GM03348 (cell line): ENCODE data around the gene TBC1D12.
"Not testable (repeated sequence)": the region's sequence is repeated elsewhere in the genome, so short reads cannot be mapped to it uniquely, and the experiment has no call there.

Source experiments
- DNase-seq: peaks from one replicate; pipeline ENCODE4 v3.0.0; 2012; ENCODE audit warnings: low spot score

TBC1D12 gene

DNA sequence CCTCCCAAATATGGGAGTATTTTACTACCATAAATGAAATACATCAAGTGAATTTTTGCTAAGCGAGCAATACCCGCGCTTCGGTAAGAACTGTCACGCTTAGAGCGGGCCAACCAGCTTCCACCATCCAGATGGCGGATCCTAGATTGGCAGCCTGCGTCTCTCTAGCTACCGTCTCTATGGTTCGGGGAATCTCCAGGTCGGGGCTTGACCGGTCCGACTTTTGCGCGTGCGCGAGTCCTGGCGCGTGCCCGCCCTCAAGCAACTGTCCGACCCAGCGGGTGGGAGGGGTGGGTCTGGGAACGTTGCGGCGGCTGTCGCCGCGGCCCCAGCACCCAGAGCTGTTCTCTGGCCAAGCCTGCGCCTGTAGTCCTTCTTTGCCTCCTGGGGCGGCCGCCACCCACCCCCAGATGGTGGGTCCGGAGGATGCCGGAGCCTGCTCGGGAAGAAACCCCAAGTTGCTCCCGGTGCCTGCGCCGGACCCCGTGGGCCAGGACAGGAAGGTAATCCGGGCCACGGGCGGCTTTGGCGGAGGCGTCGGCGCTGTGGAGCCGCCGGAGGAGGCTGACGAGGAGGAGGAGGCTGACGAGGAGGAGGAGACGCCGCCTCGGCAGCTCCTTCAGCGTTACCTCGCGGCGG is at the start of gene TBC1D12:
Gene TBC1D12, plus strand, starts transcription at position 338 of the 639 bp plus-strand sequence. Its CDS starts 73 bp downstream, at position 411.
- DNase-seq, result peak; percentile 97

DNA sequence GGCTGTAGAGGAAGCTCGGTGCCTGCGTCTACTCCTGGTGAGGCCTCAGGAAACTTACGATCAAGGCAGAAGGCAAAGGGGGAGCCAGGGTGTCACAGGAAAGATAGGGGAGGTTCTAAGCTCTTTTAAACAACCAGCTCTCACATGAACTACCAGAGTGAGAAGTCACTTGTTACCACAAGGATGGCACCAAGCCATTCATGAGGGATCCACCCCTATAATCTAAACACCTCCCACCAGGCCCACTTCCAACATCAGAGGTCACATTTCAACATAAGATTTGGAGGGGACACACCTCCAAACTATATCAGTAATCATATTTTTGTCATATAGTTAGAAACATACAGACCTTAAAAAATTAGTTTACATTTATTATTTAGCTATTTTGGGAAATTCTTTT is 49.0 kb upstream of the TBC1D12 start:
- no peak for DNase-seq

DNA sequence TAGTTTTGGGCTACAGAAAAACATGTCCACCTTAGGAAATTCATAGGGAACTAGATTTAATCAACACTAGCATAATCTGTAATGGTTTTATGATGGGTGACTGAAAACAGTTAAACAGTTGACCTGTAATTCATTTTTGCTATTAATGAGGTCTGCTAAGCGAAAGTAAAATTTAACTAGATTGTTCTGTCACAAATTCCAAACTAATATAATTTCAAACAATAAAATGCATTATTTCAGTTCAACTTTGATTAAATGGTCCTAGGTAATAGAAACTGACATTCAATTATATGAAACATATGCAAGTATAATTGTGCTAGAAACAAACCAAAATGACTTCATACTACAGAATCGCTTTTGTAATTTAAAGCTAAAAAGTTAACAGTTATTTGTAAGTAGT is 46.5 kb upstream of the TBC1D12 start:
- DNase-seq, result no peak

DNA sequence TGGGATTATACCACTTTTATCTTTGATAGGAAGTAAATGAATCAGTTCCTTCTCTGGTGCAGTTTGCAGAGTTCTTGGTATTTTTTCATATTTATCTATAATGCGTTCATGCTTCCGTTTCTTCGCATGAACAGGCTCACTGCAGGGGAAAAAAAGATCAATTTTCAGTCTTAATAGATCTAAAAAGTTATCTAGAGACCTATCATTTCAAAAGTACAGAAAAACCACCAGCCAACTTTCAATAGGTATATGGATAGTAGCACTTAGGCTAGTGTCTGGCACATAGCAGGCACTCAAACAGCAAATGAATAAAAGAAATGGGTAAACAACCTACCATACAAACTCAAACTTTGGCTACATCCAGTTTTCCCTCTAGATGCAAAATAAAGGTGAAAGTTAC is 45.1 kb upstream of the TBC1D12 start:
- no peak for DNase-seq

DNA sequence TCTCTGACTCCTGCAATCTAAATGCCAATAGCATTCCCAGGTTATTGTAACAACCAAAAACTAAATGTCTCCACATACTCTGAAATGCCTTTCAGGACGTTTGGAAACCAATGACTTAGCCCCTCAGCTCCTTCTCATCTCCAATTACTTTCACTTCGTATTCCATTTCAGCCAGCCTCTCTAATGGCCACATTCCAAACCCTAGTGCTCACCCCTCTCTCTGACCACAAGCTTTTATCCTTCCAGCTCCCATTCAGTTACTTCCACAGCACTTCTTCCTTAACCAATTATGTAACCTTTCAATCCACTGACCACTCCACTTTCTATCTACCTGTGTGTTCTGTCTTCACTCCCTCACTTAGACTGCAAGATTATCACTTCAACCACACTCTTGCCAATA is 43.9 kb upstream of the TBC1D12 start:
- peak; percentile 85 for DNase-seq

DNA sequence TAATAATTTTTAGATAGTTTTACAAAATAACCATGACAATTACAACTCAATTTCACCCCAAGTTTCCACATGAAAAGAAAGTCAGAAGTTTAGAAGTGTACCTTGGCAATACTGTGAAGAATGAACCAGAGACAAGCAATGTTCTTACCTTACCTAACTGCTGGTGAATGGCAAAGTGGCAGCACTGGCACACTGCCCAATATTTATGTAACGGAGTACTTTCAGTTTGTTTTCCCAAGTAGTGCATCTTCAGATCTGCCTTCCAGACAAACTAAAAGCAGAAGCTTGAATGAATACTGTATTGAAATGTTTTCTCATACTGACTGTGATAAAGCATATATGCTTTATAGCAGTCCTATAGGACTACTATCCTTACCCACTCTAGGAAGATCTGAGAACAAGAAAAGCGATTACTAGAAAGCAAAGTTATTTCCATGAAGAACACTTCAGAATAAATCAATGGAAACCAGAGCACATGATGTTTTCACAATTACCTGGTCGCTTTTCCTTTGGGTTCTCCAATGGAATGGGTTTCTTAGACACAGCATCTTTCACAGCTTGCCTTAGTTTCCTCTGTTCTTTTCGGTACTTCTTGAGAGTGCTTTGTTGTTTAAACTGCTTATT is 41.1 kb upstream of the TBC1D12 start:
- DNase-seq, result peak; percentile 7

DNA sequence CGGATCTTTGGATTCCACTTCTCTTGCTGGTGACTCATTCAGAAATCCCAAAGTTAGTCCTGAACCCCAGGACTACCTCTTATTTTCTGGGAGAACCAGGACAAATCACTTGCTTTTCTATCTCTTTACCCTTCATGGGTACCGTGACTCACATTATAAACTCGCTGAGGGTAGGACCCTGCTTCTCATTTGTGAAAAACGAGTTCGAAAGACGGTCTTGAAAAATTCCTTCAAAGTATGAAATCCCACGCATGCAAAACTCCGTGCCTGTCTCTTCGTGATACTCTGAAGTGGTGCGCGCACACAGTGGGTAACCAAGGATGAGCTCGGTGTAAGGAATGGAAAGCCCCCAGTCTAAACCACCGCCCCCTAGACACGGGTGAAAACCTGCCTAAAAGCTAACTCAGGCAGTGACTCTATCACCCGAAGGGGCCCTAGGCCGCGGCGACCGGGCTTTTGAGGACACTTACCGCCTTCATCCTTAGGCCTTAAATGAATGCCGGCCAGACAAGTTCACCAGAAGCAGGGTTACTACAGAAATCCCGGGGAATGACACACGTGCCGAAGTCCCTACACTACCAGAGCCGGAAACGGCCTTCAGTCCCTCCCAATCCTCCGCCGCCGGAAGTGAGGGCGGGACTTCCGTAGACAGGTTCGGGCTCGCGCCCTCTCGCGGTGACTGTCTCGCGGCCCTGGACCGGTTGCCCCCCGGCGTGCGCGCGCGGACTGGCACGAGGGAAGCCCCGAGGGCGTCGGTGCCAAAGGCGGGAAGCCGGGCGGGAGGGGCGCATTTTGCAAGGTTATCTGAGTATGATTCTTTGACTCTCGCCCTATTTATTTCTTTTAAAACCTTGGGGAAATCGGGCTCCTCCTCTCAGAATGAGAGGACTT is 39.7 kb upstream of the TBC1D12 start, which contains the start of gene NOC3L:
Gene NOC3L, minus strand, starts transcription at position 580 of the 891 bp plus-strand sequence. Its CDS starts 101 bp downstream, at position 479.
- DNase-seq, result peak; percentile 96

DNA sequence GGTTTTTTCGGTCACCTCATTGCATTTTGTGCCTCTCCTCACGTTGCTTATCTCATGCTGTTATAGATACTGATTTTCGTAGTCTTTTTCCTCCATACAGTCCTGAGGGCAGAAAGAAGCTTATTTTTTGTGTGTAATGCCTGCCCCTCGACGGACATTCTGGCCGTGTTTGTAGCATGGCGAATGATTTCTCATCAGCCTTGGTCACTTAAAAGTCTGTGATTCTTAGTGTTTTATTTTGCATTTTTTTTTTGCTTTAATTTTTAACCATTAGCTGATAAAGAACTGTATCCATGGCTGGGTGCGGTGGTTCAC is 39.1 kb upstream of the TBC1D12 start:
- DNase-seq, result no peak

DNA sequence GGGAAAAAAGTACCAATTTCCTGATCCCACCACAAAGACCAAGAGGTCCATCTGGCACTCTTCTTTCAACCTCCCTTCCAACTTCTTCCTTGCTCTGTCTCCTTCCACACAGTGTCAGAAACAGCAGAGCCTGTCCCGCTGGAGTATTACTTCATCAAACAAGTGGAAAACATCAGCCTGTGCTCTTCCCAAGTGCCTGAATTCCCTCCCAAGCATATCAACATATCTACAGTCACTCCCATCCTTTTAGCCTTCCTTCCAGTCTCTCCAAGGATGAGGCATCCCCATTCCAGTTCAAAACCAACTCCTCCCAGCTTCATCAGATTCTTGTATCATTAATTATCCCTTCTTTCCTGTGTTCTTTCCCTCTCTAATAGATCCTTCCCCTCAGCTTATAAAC is 37.9 kb upstream of the TBC1D12 start:
- DNase-seq, result no peak

DNA sequence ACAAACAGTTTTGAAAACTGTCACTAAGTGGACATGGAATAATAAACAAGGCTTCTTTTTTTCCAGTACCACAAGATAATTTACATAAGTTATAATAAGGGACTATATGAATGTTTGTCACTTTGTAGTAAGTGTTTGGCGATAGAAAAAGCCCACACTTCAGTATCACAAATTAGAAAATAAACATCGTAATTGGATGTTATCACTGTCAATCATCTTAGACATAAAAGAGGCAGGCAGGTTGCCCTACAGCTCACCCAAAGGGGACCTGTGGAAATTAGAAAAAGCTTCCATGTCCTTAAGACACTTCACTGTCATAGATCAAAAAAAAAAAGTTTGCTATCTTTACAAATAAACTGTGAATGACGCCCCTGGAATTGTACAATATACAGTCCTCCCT is 36.0 kb upstream of the TBC1D12 start:
- no peak for DNase-seq

DNA sequence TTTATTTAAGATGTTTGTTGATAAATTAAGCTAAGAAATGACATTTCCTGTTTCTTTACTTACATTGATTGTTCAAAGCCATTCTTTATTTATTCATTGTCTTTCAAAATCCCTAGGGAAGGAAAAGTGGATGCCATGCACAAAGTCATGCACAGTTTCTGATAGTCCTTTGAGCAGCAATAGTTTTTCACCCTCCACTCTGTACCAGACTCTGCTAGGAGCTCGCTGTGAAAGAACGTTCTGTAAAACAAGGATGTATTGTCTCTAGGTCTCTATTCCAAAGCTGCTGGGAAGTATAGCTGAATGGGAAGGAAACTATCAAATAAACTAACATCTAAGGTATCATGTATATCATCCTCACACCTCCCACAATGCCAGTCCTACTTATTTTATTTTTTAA is 31.8 kb upstream of the TBC1D12 start:
- no peak for DNase-seq

DNA sequence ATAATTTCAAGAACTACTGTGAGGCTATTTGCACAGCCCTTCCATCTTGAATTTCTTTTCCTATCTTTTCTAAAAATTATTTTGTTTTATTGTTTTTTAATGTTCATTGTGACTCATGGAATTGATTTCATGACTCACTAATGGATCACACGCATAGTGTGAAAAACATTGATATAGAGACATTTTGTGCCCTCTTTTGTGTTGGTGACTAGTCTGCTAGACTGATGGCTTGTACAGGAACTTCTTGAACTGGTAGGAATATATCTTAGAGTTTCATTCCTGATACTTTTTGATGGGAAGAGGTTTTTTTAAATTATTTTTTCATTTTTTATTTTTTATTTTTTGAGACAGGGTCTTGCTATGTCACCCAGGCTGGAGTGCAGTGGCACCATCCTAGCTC is 27.0 kb upstream of the TBC1D12 start:
- DNase-seq, result no peak

DNA sequence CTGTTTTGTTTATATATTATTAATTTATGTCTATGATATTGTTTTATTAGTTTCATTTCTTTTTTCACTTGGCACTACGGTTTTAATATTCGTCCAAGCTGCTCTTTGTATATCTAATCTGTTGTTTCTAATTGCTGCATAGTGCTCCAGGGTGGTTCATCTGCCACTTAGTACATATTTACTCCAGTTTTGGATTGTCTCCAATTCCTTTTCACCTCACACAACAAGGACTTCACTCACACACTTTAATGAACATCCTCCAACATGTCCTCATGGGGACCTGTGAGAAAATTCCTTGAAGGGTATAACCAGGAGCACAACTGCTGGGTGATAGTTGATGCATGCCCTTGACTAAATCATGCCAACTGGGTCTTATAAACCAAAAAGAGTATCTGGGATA is 25.5 kb upstream of the TBC1D12 start:
- no peak for DNase-seq

DNA sequence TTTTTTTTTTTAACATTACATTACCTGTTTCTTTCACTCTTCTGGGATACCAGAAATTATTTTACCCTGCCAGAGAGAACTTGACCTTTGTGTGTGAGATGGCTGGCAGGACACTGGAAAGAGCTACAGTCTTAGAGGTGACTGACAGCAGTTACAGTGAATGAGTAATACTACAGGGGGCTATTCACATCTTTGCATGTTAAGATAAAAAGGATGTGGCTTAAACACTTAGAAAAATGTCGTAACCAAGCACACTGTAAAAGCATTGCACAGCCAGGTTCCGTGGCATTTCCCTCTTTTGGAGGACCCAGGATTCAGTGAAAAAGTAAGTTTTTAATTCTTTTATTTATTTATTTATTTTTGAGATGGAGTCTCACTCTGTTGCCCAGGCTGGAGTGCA is 18.8 kb upstream of the TBC1D12 start:
- DNase-seq, result no peak

DNA sequence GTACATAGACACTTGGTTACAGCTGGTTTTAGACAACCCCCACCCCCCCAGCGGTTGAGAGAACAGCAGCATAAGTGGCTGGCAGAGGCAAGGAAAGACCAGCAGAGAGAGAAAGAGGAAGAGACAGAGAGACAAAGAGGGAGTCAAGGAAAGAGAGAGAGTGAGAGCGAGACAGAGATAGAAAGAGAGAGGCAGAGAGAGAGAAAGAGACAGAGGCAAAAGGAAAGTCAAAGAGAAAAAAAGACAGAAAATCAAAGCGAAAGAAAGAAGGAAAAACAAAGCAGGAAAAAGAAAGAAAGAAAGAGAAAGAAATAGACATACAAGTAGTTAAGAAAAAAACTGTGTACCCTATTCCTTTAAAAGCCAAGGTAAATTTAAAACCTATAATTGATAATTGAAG is 16.6 kb upstream of the TBC1D12 start:
- DNase-seq, result not testable (repeated sequence)

DNA sequence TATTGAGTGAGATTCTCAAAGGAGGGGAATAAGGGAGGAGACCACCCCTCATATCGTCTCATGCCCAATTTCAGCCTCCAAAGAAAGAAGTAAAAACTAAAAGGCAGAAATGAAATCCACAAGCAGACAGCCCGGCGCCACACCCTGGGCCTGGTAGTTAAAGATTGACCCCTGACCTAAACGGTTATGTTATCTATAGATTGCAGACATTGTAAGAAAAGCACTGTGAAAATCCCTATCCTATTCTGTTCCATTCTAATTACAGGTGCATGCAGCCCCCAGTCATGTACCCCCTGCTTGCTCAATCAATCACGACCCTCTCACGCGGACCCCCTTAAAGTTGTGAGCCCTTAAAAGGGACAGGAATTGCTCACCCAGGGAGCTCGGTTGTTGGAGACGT is 10.2 kb upstream of the TBC1D12 start:
- DNase-seq, result not testable (repeated sequence)

DNA sequence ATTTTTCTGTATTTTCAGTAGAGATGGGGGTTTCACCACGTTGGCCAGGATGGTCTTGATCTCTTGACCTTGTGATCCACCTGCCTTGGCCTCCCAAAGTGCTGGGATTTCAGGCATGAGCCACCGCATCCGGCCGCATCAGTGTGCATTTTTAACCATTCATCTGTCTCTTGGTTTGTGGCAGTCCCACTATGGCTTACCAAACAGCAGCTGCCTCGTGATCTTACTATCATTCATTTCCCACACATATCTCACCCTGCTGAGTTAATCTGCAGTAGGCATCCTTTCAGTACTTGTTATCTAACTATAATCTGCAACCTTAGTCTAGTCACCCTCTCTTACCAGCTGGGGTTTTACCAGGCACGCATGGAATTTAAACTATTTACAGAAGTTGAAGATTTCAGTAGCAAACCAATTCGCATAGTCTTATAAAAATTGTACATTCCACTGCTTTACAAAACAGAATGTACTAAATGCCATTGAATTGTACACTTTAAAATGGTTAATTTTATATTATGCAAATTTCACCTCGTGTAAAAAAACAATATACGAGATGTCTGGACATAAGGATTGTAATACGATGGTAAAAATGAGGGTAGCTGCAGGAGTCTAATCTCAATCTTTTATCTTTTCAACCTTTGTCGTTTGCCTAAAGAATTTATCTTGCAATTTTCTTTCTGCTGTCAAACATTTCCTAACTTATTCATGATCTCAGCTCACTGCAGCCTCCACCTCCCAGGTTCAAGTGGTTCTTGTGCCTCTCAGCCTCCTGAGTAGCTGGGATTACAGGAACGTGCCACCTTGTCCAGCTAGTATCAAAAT is 4.6 kb upstream of the TBC1D12 start:
- peak; percentile 19 for DNase-seq

DNA sequence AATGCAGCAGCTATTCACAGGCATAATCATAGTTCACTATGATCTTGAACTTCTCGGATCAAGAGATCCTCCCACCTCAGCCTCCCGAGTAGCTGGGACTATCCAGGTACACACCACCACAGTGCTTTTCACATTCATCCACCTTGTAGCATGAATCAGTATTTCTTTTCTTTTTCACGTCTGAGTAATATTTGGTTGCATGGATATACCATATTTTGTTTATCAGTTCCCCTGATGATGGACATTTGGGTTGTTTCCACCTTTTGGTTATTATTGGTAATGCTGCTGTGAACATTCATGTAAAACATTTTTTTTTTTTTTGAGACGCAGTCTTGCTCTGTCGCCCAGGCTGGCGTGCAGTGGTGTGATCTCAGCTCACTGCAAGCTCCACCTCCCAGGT is 3.6 kb upstream of the TBC1D12 start:
- DNase-seq, result no peak

DNA sequence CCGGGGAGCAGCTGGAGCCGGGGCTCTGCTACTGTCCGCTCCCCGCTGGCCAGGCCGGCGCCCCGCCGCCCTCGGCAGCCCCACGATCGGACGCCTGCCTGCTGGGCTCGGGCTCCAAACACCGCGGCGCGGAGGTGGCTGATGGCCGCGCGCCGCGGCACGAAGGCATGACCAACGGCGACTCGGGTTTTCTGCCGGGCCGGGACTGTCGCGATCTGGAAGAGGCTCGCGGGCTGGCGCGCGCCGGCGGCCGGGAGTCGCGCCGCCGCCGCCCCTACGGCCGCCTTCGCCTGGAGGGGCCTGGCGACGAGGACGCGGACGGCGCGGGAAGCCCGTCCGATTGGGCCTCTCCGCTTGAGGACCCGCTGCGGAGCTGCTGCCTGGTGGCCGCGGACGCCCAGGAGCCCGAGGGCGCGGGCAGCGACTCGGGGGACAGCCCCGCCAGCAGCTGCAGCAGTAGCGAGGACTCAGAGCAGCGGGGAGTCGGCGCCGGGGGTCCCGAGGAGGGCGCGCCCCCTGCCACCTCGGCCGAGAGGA is 570 bp downstream of the TBC1D12 start:
- DNase-seq, result peak; percentile 64

DNA sequence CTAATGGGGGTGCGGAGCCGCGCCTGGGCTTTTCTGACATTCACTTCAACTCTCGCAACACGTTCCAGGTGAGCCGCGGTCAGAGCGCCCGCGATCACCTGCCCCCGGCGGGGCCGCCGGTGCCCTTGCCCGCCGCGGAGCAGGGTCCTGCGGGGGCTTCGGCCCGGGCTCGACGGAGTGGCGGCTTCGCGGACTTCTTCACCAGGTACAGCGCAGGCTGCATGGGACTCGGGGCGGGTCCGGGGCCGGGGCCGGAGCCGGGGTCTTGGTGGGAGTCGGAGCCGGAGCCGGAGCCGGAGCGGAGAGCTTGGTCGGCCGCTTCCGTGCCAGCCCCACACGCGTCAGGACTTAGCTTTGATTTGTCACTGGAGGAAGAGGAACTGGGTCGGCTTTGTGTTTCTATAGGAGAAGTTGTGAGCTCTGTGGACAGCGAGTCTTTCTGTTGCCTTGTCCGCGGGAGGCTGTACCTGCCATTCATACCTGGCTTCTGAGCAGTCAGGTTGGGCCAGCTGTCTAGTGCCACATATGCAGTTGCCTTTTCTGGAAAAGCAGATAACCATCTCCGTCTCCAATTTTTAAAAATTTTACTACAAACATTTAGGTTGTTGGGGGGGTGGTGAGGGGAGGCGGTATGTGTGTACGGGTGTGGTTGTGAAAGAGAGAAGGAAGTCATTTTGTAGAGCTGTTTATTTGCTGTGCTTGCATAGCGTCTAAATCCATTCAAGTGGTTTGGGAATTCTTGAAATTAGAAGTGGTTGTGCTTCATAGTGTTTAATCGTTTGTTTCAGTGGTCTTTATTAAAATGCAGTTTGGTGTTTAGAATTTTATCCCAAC is 1.3 kb downstream of the TBC1D12 start:
- DNase-seq, result peak; percentile 59

DNA sequence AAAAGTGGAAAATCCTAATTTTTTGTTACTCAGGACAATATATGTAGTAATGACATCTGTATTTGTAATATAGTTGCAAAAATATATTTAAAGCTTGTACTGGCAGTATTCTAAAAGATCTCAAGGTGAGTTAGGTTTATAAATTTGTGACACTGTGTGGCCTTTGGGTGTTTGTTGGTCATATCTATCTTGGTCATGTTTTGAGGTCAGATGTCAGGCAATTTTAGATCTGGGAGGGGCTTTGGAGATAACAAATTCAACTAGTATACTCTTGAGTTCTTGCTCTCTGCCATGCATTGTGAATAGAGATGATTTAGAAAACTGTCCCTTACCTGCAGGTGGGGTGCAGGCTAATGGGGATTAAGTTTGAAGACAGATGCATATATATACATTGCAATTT is 3.1 kb downstream of the TBC1D12 start:
- DNase-seq, result no peak
